GM21576 (cell line): ENCODE results near the gene GXYLT1.
"Not testable (repeated sequence)": the region's sequence is repeated elsewhere in the genome, so short reads cannot be mapped to it uniquely, and the experiment has no call there.

Experiments
- ATAC-seq: cut with Tn5 transposase; IDR thresholded peaks from one replicate; pipeline ENCODE4 v1.9.1; 2021; ENCODE audit warnings: mild to moderate bottlenecking, moderate library complexity; ENCODE audit not compliant: unreplicated experiment

The GXYLT1 gene

DNA sequence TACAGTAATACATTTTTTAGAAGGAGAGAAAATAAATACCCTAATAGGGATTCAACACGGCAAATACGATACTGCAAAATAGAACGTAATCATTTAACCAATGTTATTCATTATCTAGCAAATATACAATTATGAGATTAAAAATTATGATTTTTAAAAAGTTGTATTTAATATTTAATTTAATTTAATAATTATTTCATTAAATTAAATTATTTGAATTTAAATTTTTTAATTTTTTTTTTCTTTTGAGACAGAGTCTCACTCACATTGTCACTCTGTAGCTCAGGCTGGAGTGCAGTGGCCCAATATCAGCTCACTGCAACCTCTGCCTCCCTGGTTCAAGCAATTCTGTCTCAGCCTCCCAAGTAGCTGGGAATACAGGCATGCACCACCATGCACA is 42.0 kb downstream of the GXYLT1 start:
- no peak for ATAC-seq

DNA sequence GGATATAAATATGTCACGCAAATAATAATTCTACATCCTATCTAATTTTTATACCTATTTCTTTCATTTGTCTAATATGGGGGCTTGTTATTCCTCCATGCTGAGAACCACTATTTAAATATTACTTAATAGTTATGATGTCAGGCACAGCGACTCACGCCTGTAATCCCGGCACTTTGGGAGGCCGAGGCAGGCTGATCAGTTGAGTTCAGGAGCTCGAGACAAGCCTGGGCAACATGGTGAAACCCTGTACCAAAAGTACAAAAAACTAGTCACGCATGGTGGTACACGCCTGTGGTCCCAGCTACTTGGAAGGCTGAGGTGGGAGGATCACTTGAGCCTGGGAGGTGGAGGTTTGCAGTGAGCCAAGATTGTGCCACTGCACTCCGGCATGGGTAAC is 45.2 kb downstream of the GXYLT1 start:
- no peak for ATAC-seq

DNA sequence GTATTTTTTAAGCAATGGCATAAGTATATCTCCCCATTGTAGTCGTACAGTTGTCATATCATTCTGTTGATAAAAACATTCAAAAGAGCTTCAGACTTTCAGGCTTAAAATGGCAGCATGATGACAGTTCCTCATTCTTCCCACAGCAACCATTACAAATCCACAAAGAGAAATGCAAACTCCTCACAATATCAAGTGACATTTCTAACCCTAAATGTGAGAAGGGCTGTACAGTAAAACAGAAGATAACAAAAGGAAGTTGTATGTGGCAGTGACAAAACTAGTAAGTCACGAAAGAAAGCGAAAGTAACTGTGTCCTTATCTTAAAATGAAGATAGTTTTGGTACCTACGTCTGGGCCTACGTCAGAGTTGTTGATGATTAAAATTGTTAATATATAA is 46.7 kb downstream of the GXYLT1 start:
- ATAC-seq, result peak; percentile 97

DNA sequence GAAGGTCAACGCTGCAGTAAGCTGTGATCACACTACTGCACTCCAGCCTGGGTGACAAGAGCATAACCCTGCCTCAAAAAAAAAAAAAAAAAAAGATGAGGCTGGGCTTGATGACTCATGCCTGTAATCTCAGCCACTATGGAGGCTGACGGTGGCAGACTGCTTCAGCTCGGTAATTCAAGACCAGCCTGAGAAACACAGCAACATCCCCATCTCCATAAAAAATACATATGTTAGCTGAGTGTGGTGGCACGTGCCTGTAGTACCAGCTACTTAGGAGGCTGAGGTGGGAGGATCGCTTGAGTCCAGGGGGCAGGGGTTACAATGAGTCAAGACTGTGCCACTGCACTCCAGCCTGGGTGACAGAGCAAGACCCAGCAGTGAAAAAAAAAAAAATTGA is 50.4 kb downstream of the GXYLT1 start:
- no peak for ATAC-seq

DNA sequence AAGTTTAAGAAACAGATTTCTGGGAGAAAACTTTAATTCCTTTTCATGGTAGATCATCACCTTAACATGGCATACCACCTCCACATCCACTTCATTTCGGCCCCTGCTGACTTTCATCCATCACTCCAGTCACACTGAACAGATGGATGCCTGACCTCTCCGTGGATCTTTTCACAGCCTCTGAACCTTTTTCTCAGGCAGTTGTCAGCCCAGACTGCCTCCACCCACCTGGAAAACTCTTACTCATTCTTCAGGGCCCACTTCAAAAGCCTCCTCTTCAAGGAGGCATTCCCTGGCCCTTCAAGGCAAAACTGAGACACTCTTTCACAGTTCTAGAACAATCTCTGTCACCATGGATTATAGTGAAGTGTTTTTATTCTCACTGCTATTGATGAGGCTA is 52.9 kb downstream of the GXYLT1 start:
- ATAC-seq, result no peak

DNA sequence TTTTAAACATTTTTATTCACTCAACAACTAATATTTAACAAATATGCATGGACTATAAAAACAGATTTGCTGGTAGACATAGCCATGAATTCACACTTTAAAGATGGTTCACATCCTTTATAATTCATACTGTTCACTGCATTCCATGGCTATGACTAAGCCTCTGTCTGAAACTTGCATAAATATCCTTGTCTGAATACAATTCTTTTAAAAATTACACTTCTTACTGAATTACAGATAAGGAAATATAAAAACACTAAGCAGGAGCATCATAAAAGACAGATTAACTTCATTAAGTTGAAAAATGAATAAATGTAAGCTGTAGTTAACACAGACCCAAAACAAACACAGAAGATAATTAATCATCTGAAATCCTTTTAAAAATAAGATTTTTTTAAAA is 53.8 kb downstream of the GXYLT1 start:
- ATAC-seq, result no peak

DNA sequence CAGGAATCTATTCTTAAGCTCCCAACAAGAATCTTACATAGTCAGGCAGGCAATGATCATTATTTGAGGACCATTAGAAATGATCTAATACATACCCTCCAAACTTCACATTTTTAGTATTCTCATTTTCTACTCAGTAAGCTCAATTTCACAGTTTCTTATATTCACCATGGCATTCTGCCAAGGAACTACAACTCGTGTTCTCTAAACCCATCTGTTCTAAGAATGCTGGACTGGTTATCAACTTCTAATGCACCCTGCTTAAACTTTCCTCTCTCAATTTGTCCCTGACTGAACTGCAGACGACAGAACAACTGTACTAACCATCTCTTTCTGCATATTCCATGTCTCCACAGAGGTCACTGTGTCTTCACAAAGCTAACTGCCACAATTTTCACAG is 58.6 kb downstream of the GXYLT1 start:
- ATAC-seq, result no peak

DNA sequence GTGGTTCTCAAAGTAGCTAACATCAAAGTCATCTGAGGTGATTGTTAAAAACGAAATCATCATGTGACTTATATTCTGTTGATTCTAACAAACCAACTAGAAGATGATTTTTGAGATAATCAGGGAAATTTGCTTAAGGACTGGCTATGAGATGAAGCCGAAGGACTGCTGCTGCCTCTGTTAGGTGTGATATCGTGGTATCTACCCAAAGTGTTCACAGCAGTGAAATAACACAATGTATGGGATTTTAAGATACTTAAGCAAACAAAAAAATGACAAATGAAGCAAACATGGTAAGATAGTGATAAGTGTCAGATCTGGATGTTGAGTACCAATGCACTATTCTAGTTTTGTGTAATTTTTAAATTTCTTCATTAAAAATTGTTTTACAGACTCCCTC is 59.1 kb downstream of the GXYLT1 start:
- ATAC-seq, result no peak

DNA sequence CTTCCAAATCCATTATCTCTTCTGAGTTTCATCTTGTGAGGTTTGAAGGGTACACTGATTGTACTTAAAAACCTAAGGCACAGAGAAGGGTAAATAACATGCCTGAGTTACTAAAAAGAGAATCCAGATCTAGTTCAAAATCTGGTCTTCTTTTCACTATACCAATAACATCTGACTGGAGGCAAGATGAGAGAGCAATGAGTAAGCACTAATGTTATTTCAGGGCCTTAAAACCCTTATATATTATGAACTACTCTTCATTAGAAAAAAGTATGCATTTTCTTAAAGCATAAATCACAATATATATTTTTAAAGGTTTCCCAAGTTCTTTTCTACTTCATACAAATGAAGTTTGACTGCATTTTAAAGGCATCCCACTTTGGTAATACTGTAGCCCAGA is 60.2 kb downstream of the GXYLT1 start:
- ATAC-seq, result no peak

DNA sequence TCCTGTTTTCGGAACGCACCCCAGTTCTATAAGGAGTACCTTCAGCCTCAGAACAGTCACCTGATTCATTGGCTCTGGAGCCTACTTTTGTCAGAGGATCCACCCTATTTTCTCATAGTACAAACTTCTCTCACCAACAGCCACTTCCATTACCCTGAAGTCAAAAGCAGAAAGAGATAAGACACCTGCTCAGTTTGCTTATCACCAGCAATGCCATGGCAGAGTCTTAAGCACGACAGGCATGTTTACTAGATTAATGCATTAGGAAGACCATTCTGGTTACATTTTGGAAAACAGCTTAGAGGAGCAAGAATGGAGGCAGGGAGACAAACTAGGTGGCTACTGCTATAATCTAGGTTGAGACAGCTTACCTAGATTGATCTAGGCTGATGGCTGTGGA is 67.7 kb downstream of the GXYLT1 start:
- no peak for ATAC-seq

DNA sequence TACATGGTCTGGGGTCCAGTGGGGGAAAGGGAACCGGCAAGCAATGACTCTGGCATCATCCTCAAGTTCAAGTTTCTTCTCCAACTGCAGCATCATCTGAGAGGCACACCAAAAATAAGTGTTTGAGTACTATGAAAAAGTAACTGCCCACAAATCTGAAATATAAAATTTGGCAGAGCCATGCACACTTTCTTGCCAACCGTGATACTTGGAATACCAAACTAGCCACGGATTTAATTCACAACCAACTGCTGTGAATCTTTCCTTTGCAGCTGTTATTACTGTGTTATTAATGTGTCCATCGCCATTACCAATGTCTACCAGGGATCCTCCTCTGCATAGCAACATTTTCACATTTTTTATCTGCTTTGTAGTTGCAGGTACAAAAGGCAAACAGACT is 74.6 kb downstream of the GXYLT1 start:
- ATAC-seq, result no peak

DNA sequence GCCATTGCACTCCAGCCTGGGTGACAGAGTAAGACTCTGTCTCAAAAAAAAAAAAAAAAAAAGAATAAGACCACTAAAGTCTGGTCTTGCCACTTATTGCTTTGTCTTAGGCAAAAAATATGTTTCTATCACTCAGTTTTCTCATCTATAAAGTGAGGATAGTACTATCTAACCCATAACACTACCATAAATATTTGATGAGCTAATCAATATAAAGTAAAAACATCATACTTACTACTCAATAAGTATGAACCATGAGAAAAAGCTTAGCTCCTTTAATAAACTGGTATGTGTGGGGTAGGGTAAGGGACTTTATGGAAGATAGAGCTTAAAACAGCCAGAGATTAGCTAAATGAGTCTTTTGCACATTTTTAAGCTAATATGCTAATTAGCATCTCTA is 85.5 kb downstream of the GXYLT1 start:
- no peak for ATAC-seq

DNA sequence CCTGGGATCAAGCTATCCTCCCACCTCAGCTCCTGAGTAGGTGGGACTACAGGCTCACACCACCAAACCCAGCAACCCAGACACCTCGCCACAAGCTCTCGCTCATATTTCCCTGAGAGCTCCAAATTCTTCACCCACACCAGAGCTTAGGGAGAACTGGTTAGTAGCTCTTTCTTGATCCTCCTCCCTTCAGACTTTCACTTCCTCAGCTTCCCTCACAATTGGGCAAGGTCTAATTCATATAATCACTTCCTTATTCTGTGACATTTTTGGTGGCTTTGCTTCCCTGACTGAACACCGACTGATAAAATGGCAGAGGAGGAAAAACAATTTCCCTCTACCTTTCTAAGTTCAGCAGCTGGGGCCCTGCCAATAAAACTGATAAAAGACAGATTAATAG is 88.5 kb downstream of the GXYLT1 start:
- peak; percentile 98 for ATAC-seq

DNA sequence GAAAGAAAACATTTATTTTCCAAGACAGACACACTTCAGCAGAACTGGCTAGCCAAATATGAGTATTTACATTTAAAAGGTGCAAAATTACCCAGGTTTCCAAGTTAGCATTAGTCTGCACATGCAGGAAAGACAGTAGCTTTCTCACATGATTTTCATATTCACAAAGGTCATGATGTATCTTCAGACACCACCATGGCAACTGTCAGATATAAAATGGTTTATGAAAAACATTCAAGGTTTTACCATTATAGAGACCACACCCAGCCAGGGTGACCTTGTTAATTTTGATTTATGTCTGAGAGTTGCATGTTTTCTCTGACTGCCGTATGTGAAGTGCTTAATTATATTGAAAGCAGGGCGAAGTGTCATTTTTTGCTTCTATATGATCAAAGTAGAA is 91.2 kb downstream of the GXYLT1 start:
- no peak for ATAC-seq

DNA sequence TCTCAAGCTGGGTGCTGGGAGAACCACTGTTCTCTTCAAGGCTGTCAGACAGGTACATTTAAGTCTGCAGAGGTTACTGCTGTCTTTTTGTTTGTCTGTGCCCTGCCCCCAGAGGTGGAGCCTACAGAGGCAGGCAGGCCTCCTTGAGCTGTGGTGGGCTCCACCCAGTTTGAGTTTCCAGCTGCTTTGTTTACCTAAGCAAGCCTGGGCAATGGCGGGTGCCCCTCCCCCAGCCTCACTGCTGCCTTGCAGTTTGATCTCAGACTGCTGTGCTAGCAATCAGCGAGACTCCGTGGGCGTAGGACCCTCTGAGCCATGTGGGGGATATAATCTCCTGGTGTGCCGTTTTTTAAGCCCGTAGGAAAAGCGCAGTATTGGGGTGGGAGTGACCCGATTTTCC is 95.7 kb downstream of the GXYLT1 start:
- ATAC-seq, result not testable (repeated sequence)

DNA sequence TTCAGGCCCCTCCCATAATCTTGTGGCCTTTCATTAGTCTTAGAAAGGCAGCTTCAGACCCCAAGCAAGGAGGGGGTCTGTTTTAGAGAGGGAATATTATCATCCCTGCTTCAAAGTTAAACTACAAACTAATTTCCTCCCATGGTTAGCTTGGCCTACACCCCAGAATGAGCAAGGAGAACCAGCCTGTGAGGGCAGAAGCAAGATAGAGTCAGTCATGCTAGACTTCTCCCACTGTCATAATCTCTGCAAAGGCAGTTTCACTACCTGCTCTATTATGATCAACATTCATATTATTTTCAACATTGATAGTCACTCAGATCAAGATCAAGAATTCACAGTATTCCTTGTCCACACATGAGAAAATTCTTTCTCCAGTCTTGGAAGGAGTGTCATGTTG is 105.1 kb downstream of the GXYLT1 start:
- no peak for ATAC-seq

DNA sequence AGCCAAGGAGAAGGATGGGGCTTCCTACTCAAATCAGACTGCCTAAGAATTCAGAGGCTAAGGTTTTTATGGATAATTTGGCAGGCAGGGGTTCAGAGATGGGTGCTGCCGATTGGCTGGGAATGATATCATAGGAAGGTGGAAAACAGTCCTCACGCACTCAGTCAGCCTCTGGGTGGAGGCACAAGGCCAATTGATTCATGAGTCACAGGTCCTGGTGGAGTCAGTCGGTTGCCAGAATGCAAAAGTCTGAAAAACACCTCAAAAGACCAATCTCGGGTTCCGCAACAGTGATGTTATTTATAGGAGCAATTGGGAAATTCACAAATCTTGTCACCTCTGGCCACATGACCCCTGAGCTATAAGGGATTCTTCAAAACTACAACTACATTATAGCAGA is 105.5 kb downstream of the GXYLT1 start:
- ATAC-seq, result no peak

DNA sequence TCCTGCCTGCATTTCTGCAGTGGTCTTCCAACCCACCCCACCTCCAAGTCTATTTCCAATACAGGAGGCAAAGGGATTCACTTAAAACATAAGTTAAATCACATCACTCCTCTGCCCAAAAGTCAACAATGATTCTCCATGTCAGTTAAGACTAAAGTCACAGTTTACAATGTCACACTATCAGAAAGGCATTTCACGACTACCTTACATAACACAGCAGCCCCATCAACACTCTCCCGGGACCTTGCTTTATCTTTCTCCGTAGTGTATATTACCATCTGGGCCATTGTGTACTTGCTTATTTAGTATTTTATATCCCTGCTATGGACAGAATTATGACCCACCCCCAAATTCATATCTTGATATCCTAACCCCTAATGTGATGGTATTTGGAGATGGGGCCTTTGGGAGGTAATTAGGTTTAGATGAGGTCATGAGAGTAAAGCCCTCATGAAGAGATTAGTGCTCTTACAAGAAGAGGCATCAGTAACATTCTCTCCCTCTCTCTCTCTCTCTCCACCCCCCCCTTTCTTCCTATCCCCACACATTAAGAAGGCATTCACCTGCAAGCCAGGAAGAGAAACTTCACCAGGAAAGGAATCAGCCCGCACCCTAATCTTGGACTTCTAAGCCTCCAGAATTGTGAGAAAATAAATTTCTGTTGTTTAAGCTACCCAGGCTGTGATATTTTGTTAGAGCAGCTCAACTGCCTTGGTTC is 112.7 kb downstream of the GXYLT1 start:
- no peak for ATAC-seq
